CD14-positive monocyte (primary cell): ENCODE data around the gene TRAPPC3L. TPM values are rescaled to one million over a fixed set of nuclear protein-coding genes. Genes with fewer than 3 reads are reported as not detected.

ENCODE experiments used
- DNase-seq, 3 donors: peaks; one replicate each; pipeline ENCODE4 v3.0.0-alpha.2; 2011 to 2022
- H2AFZ ChIP-seq: 2 replicates; pipeline ENCODE4 v1.6.0; 2012; ENCODE audit warnings: mild to moderate bottlenecking, low read depth, low read length, inconsistent platforms; ENCODE audit not compliant: insufficient read depth, poor library complexity, severe bottlenecking
- H3K27ac ChIP-seq, 2 donors: 1 replicate in 1 of 2; 2 replicates in 1 of 2; pipeline ENCODE4 v1.5.1; 2012 to 2013; ENCODE audit warnings: low read length in 2 of 2, control low read depth in 1 of 2, inconsistent platforms in 1 of 2, low read depth in 1 of 2, mild to moderate bottlenecking in 1 of 2
- H3K27me3 ChIP-seq, 2 donors: one replicate each; pipeline versions ENCODE4 v1.6.0 to v1.6.1; 2011 to 2013; ENCODE audit warnings: low read length in 2 of 2; ENCODE audit not compliant: control insufficient read depth in 2 of 2, insufficient read depth in 2 of 2
- H3K36me3 ChIP-seq, 2 donors: replicated peaks in 1 of 2; 1 replicate in 1 of 2; 2 replicates in 1 of 2; pipeline versions ENCODE4 v1.5.1 to v1.6.1; 2012 to 2013; ENCODE audit warnings: low read length in 2 of 2, control low read depth in 1 of 2, inconsistent platforms in 1 of 2, mild to moderate bottlenecking in 1 of 2; ENCODE audit not compliant: insufficient read depth in 2 of 2, control insufficient read depth in 1 of 2
- H3K4me1 ChIP-seq, 2 donors: 1 replicate in 1 of 2; 2 replicates in 1 of 2; pipeline versions ENCODE4 v1.5.1 to v1.6.1; 2012 to 2013; ENCODE audit warnings: low read length in 2 of 2, control low read depth in 1 of 2, inconsistent platforms in 1 of 2, mild to moderate bottlenecking in 1 of 2, moderate library complexity in 1 of 2; ENCODE audit not compliant: insufficient read depth in 2 of 2, control insufficient read depth in 1 of 2
- H3K4me2 ChIP-seq: replicated peaks from 2 replicates; pipeline ENCODE3; 2012; ENCODE audit warnings: low read length, moderate library complexity, mild to moderate bottlenecking; ENCODE audit not compliant: poor library complexity, severe bottlenecking; ENCODE audit errors: extremely low read depth
- H3K4me3 ChIP-seq, 3 experiments: fragments of 200-600 bp in 1 of 3; sonication (generic) in 1 of 3; replicated peaks in 1 of 3; 1 replicate in 2 of 3; 2 replicates in 1 of 3; pipeline ENCODE4 v1.5.1; 2011 to 2013; ENCODE audit warnings: low read length in 3 of 3, mild to moderate bottlenecking in 3 of 3, control low read depth in 2 of 3, low read depth in 2 of 3, inconsistent platforms in 1 of 3, moderate library complexity in 1 of 3
- H3K79me2 ChIP-seq: 2 replicates; pipeline ENCODE4 v1.6.0; 2012; ENCODE audit warnings: mild to moderate bottlenecking, control low read depth, inconsistent platforms, low read length, moderate library complexity; ENCODE audit not compliant: insufficient read depth
- H3K9ac ChIP-seq: 2 replicates; pipeline ENCODE4 v1.6.0; 2017; ENCODE audit warnings: low read length, mild to moderate bottlenecking; ENCODE audit not compliant: insufficient read depth, poor library complexity, severe bottlenecking
- H3K9me3 ChIP-seq, 2 donors: replicated peaks in 1 of 2; 1 replicate in 1 of 2; 2 replicates in 1 of 2; pipeline versions ENCODE4 v1.5.1 to v1.6.1; 2012 to 2013; ENCODE audit warnings: low read length in 2 of 2, control low read depth in 1 of 2; ENCODE audit not compliant: control insufficient read depth in 1 of 2, insufficient read depth in 1 of 2
- H4K20me1 ChIP-seq: 2 replicates; pipeline ENCODE4 v1.6.0; 2012; ENCODE audit warnings: mild to moderate bottlenecking, low read length, control low read depth, moderate library complexity; ENCODE audit not compliant: insufficient read depth
- H3K27ac Mint-ChIP-seq, 7 donors: one replicate each; pipeline ENCODE4 v1.8.0; 2020; ENCODE audit warnings: mild to moderate bottlenecking in 7 of 7, mixed read lengths in 7 of 7, moderate library complexity in 6 of 7, inconsistent platforms in 2 of 7
- H3K27me3 Mint-ChIP-seq, 3 donors: one replicate each; pipeline ENCODE4 v1.8.0; 2021 to 2022; ENCODE audit warnings: low read depth in 3 of 3, mild to moderate bottlenecking in 3 of 3, mixed read lengths in 3 of 3, moderate library complexity in 3 of 3, inconsistent platforms in 1 of 3
- H3K36me3 Mint-ChIP-seq, 2 donors: one replicate each; pipeline ENCODE4 v1.8.0; 2020; ENCODE audit warnings: mixed read lengths in 2 of 2, inconsistent platforms in 1 of 2, mild to moderate bottlenecking in 1 of 2
- H3K4me1 Mint-ChIP-seq: one replicate; pipeline ENCODE4 v1.8.0; 2020; ENCODE audit warnings: mild to moderate bottlenecking, mixed read lengths
- H3K4me3 Mint-ChIP-seq, 2 donors: one replicate each; pipeline ENCODE4 v1.8.0; 2020; ENCODE audit warnings: mild to moderate bottlenecking in 2 of 2, mixed read lengths in 2 of 2, moderate library complexity in 1 of 2
- H3K9me3 Mint-ChIP-seq, 7 donors: one replicate each; pipeline ENCODE4 v1.8.0; 2020 to 2022; ENCODE audit warnings: mixed read lengths in 7 of 7, mild to moderate bottlenecking in 6 of 7, moderate library complexity in 6 of 7, inconsistent platforms in 2 of 7
- WGBS: methylation state at CpG from one replicate; pipeline ENCODE4 v1.1.5; 2013; ENCODE audit warnings: missing lambda C conversion rate; ENCODE audit not compliant: insufficient coverage; 5-methylcytosine and 5-hydroxymethylcytosine counted together
- intact Hi-C, 2 donors: fragments of 100-400 bp; cut with micrococcal nuclease; formaldehyde crosslinking; loops; one replicate each; pipeline versions ENCODE4 v1.15.0 to v1.15.1; 2023
- polyA plus RNA-seq, 3 donors: library from polyadenylated mRNA; depleted of rRNA in 1 of 3; unstranded in 2 of 3; stranded (reverse) in 1 of 3; fragments of 300-500 nt in 2 of 3; fragments of >200 nt in 1 of 3; fragmentation: Illumina TruSeq in 2 of 3; gene quantifications; 1 replicate in 2 of 3; 2 replicates in 1 of 3; pipeline ENCODE4 v1.2.3, GENCODE V29; 2012 to 2021
- TF ChIP-seq, protein P1 (sequence below): fragments of 200-600 bp; IDR thresholded peaks from one replicate; pipeline ENCODE4 v1.8.0; 2022; ENCODE audit warnings: antibody characterized with exemption, mild to moderate bottlenecking

TRAPPC3L gene
- polyA plus RNA-seq, 3 donors: 0.17 TPM; not detected in 2

DNA sequence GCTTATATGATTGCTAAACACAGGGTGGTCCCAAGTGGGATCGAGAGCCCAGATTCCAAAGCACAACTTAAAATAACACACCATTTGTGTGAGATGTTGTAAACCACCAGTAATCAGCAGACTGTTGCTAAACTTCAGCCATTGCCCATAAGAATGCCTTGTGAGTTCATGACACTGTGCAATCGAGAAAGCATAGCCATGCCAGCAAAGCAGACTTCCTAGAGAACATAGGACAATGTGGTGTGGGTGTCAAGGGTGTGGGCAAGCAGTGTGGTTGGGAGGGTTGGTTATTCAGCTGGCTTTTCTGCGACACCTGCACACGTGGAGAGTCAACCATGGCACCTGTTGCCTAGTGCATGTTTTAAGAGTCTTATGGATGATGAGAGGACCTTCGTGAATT, 100.4 kb downstream of the TRAPPC3L start:
- H4K20me1 ChIP-seq: no peaks in the 10 kb centered on the region
- no peaks in the 10 kb centered on the region for H3K27me3 ChIP-seq
- H3K4me1 ChIP-seq: peaks cover 42 to 61% of the 10 kb centered on the region in 2 donors
- H3K4me3 Mint-ChIP-seq: no peak overlapping the region
- peaks cover 0 to 2% (median 0%) of the 10 kb centered on the region in 7 donors for H3K9me3 Mint-ChIP-seq
- DNase-seq: no peak
- no peak overlapping the region for H3K27ac ChIP-seq
- no peak overlapping the region for H3K4me3 ChIP-seq
- no peak overlapping the region for H3K4me2 ChIP-seq
- WGBS: 71% methylated on average over 5 of the region's 5 CpGs
- H3K36me3 Mint-ChIP-seq: no peaks in the 10 kb centered on the region
- no peaks in the 10 kb centered on the region for H3K36me3 ChIP-seq
- peaks cover 53% of the 10 kb centered on the region for H3K4me1 Mint-ChIP-seq
- TF ChIP-seq, protein P1, sequence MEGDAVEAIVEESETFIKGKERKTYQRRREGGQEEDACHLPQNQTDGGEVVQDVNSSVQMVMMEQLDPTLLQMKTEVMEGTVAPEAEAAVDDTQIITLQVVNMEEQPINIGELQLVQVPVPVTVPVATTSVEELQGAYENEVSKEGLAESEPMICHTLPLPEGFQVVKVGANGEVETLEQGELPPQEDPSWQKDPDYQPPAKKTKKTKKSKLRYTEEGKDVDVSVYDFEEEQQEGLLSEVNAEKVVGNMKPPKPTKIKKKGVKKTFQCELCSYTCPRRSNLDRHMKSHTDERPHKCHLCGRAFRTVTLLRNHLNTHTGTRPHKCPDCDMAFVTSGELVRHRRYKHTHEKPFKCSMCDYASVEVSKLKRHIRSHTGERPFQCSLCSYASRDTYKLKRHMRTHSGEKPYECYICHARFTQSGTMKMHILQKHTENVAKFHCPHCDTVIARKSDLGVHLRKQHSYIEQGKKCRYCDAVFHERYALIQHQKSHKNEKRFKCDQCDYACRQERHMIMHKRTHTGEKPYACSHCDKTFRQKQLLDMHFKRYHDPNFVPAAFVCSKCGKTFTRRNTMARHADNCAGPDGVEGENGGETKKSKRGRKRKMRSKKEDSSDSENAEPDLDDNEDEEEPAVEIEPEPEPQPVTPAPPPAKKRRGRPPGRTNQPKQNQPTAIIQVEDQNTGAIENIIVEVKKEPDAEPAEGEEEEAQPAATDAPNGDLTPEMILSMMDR: no peak
- no peak overlapping the region for H3K9ac ChIP-seq
- H3K79me2 ChIP-seq: no peaks in the 10 kb centered on the region
- H3K27ac Mint-ChIP-seq: peak overlapping the region in 4 of 7 donors; percentile 9 to 69 (median 36)
- intact Hi-C loops: loop anchor here (5.0 to 10.0 kb wide), 4 partner anchors 58 to 150 kb away; partner anchors contain the start of gene DSE (in 1 of the 2)
- H3K27me3 Mint-ChIP-seq: peaks cover 0 to 2% (median 0%) of the 10 kb centered on the region in 3 donors
- H3K9me3 ChIP-seq: no peaks in the 10 kb centered on the region
- H2AFZ ChIP-seq: no peak overlapping the region

Other genes with a start within 250 kb of the TRAPPC3L start
- gene DSE, start 174.7 kb downstream of the TRAPPC3L start, polyA plus RNA-seq: 10 to 100 TPM; 14.6 to 36.5 (median 28.4) TPM
- gene CALHM6, start 84.3 kb downstream of the TRAPPC3L start, polyA plus RNA-seq: 100 to 1,000 TPM in 2 of 3 donors, 10 to 100 TPM in 1; 47.7 to 367 (median 261) TPM
- gene CALHM5, start 34.0 kb downstream of the TRAPPC3L start, polyA plus RNA-seq: under 1 TPM in 1 of 3 donors, not detected in 2; 0.01 TPM
- not detected for gene CALHM4, start 8.1 kb upstream of the TRAPPC3L start, polyA plus RNA-seq
- 10 to 100 TPM; 11.8 to 45.5 (median 34.7) TPM for gene RWDD1, start 25.8 kb upstream of the TRAPPC3L start, polyA plus RNA-seq
- gene RSPH4A, start 70.8 kb upstream of the TRAPPC3L start, polyA plus RNA-seq: under 1 TPM in 1 of 3 donors, not detected in 2; 0.15 TPM
- gene ZUP1, start 123.1 kb upstream of the TRAPPC3L start, polyA plus RNA-seq: 1 to 10 TPM; 3.8 to 9.4 (median 5.1) TPM
- gene KPNA5, start 135.5 kb upstream of the TRAPPC3L start, polyA plus RNA-seq: 1 to 10 TPM; 1.7 to 2.9 (median 2.3) TPM
- not detected for gene FAM162B, start 220.0 kb upstream of the TRAPPC3L start, polyA plus RNA-seq